Keratinocyte (primary cell): Measurements from ENCODE around the gene LIN7A. TPM values are rescaled to one million over a fixed set of nuclear protein-coding genes. Genes with fewer than 3 reads are reported as not detected.

Experiments used
- DNase-seq: peaks from one replicate; pipeline ENCODE4 v3.0.0-alpha.2; 2011; ENCODE audit warnings: low read depth, missing footprints, low spot score
- FAIRE-seq: peaks from 2 replicates; lab custom pipeline; 2011; peaks lifted over from hg19 to GRCh38; lab: Jason Lieb, UNC
- H2AFZ ChIP-seq: 2 replicates; pipeline ENCODE4 v1.6.0; 2012; ENCODE audit warnings: low read length, control low read depth, inconsistent platforms; ENCODE audit not compliant: control insufficient read depth
- H3K27ac ChIP-seq: 2 replicates; pipeline ENCODE4 v1.5.1; 2011; ENCODE audit warnings: low read length; ENCODE audit not compliant: control insufficient read depth, insufficient read depth
- H3K27me3 ChIP-seq: 3 replicates; pipeline ENCODE4 v1.6.0; 2011; ENCODE audit warnings: low read length; ENCODE audit not compliant: control insufficient read depth, insufficient read depth; ENCODE audit errors: extremely low read depth
- H3K36me3 ChIP-seq, 2 experiments: 2 replicates in 1 of 2; 3 replicates in 1 of 2; pipeline ENCODE4 v1.5.1; 2011; ENCODE audit warnings: low read length in 2 of 2, mild to moderate bottlenecking in 1 of 2; ENCODE audit not compliant: control insufficient read depth in 2 of 2, insufficient read depth in 2 of 2; ENCODE audit errors: extremely low read depth in 1 of 2
- H3K4me1 ChIP-seq: 3 replicates; pipeline ENCODE4 v1.5.1; 2011; ENCODE audit warnings: low read length; ENCODE audit not compliant: control insufficient read depth, insufficient read depth; ENCODE audit errors: extremely low read depth
- H3K4me2 ChIP-seq: 3 replicates; pipeline ENCODE4 v1.6.0; 2011; ENCODE audit warnings: low read depth, low read length; ENCODE audit not compliant: control insufficient read depth, insufficient read depth; ENCODE audit errors: extremely low read depth
- H3K4me3 ChIP-seq, 3 experiments: fragments of 200-600 bp in 1 of 3; sonication (generic) in 1 of 3; 2 replicates in 2 of 3; 3 replicates in 1 of 3; pipeline ENCODE4 v1.5.1; 2011 to 2016; ENCODE audit warnings: low read length in 3 of 3, mild to moderate bottlenecking in 3 of 3, control low read depth in 2 of 3, inconsistent platforms in 1 of 3, low read depth in 1 of 3, mixed read lengths in 1 of 3, mixed run types in 1 of 3, moderate library complexity in 1 of 3; ENCODE audit not compliant: control insufficient read depth in 2 of 3, insufficient read depth in 2 of 3; ENCODE audit errors: extremely low read depth in 1 of 3
- H3K79me2 ChIP-seq: 2 replicates; pipeline ENCODE4 v1.6.0; 2012; ENCODE audit warnings: low read length; ENCODE audit not compliant: control insufficient read depth, insufficient read depth
- H3K9ac ChIP-seq: 3 replicates; pipeline ENCODE4 v1.6.0; 2011; ENCODE audit warnings: low read length; ENCODE audit not compliant: control insufficient read depth, insufficient read depth; ENCODE audit errors: extremely low read depth
- H3K9me1 ChIP-seq: 3 replicates; pipeline ENCODE4 v1.6.0; 2011; ENCODE audit warnings: low read length; ENCODE audit not compliant: control insufficient read depth, insufficient read depth; ENCODE audit errors: extremely low read depth
- H3K9me3 ChIP-seq: 2 replicates; pipeline ENCODE4 v1.5.1; 2012; ENCODE audit warnings: low read depth, low read length; ENCODE audit not compliant: control insufficient read depth
- H4K20me1 ChIP-seq: 3 replicates; pipeline ENCODE4 v1.6.0; 2011; ENCODE audit warnings: low read length; ENCODE audit not compliant: control insufficient read depth, insufficient read depth; ENCODE audit errors: extremely low read depth
- EZH2 ChIP-seq: IDR thresholded peaks from one replicate; pipeline ENCODE4 v1.6.1; 2012; ENCODE audit warnings: inconsistent platforms, mild to moderate bottlenecking, low read length, moderate library complexity
- dilution Hi-C: fragments of 300-500 bp; cut with MboI; formaldehyde crosslinking; loops from one replicate; pipeline ENCODE4 v1.7.0; 2020; ENCODE audit warnings: low sequenced_read_pairs; ENCODE audit not compliant: extremely low pct_ligation_motif_present
- polyA plus RNA-seq, 5 experiments: library from polyadenylated mRNA; depleted of rRNA in 3 of 5; stranded (reverse) in 3 of 5; stranded (forward) in 1 of 5; unstranded in 1 of 5; fragments of >200 nt; gene quantifications; 1 replicate in 1 of 5; 2 replicates in 3 of 5; 3 replicates in 1 of 5; pipeline versions ENCODE4 v1.2.1 to v1.2.3, GENCODE V29; 2011 to 2012; ENCODE audit warnings: missing spikeins in 2 of 5, low read depth in 1 of 5, low replicate concordance in 1 of 5
- TF ChIP-seq, protein P1 (sequence below), 3 experiments: IDR thresholded peaks in 1 of 3; conservative IDR thresholded peaks in 1 of 3; optimal IDR thresholded peaks in 1 of 3; 2 replicates in 2 of 3; 3 replicates in 1 of 3; pipeline versions ENCODE3 to v1.5.1; 2011; ENCODE audit warnings: low read length in 3 of 3, mild to moderate bottlenecking in 3 of 3, moderate library complexity in 2 of 3, control low read depth in 1 of 3, inconsistent platforms in 1 of 3; ENCODE audit not compliant: insufficient read depth in 2 of 3; ENCODE audit errors: extremely low read depth in 1 of 3

Gene LIN7A
- polyA plus RNA-seq, 1 donor (not counting 4 experiments of a cell fraction or from before 2014, with no cell fraction given), result not detected

DNA sequence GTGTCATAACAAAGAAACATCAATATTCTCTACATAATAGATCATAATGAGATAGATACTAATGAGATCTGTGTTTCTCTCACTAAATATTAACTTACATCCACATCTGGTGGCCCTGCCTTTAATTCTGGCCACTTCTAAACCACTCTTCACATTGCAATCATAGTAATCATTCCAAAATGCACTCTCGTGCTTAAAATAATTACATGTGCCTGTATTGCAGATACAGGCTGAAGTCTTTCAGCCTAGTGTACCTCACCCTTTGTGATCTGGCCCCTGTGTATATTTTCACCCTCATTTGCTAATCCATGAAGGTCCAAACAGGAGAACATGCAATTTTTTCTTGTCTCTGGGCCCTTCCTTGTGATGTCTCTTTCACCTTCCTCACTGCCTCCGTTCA, 108.0 kb downstream of the LIN7A start:
- Histone ChIP-seq H3K9me3 (no peaks in the 10 kb centered on the region), H3K4me1 (no peaks in the 10 kb centered on the region), H3K9ac (no peak overlapping the region), H4K20me1 (no peaks in the 10 kb centered on the region), H3K79me2 (no peaks in the 10 kb centered on the region), H3K4me3 (no peak overlapping the region), H3K27ac (no peak overlapping the region), H3K36me3 (no peaks in the 10 kb centered on the region), H3K27me3 (no peaks in the 10 kb centered on the region), H3K4me2 (no peak overlapping the region), H2AFZ (no peak overlapping the region), H3K9me1 (no peaks in the 10 kb centered on the region)
- DNase-seq (no peak), FAIRE-seq (no peak)
- TF ChIP-seq, protein P1, sequence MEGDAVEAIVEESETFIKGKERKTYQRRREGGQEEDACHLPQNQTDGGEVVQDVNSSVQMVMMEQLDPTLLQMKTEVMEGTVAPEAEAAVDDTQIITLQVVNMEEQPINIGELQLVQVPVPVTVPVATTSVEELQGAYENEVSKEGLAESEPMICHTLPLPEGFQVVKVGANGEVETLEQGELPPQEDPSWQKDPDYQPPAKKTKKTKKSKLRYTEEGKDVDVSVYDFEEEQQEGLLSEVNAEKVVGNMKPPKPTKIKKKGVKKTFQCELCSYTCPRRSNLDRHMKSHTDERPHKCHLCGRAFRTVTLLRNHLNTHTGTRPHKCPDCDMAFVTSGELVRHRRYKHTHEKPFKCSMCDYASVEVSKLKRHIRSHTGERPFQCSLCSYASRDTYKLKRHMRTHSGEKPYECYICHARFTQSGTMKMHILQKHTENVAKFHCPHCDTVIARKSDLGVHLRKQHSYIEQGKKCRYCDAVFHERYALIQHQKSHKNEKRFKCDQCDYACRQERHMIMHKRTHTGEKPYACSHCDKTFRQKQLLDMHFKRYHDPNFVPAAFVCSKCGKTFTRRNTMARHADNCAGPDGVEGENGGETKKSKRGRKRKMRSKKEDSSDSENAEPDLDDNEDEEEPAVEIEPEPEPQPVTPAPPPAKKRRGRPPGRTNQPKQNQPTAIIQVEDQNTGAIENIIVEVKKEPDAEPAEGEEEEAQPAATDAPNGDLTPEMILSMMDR (optimal IDR thresholded peaks at IDR 0.05 in 1 of 3, IDR thresholded peaks at IDR 0.05 in 1 of 3, conservative IDR thresholded peaks at IDR 0.05 in 1 of 3; ENCODE audit: extremely low read depth in 1 of 3, insufficient read depth in 2 of 3, low read length in 3 of 3), result no peak
- no peak for TF ChIP-seq EZH2
- dilution Hi-C loops, result no loop called here

GRCh38 chr12:80825506-80825905, 112.2 kb downstream of the LIN7A start:
- dilution Hi-C loops, result no loop called here
- no peak overlapping the region for H3K4me2 ChIP-seq
- no peaks in the 10 kb centered on the region for H3K27me3 ChIP-seq
- no peak overlapping the region for H3K4me3 ChIP-seq
- H3K9me3 ChIP-seq, result no peaks in the 10 kb centered on the region
- no peak for FAIRE-seq
- H3K27ac ChIP-seq, result no peak overlapping the region
- no peaks in the 10 kb centered on the region for H3K9me1 ChIP-seq
- H3K4me1 ChIP-seq, result no peaks in the 10 kb centered on the region
- no peak for TF ChIP-seq EZH2
- TF ChIP-seq, protein P1 (optimal IDR thresholded peaks at IDR 0.05 in 1 of 3, IDR thresholded peaks at IDR 0.05 in 1 of 3, conservative IDR thresholded peaks at IDR 0.05 in 1 of 3; ENCODE audit: extremely low read depth in 1 of 3, insufficient read depth in 2 of 3, low read length in 3 of 3), result no peak
- H2AFZ ChIP-seq, result no peak overlapping the region
- no peaks in the 10 kb centered on the region for H3K79me2 ChIP-seq
- H3K36me3 ChIP-seq, result no peaks in the 10 kb centered on the region
- H3K9ac ChIP-seq, result no peak overlapping the region
- no peak for DNase-seq
- no peaks in the 10 kb centered on the region for H4K20me1 ChIP-seq
